ENCODE measurements around the gene PLCB1. TPM values are rescaled to one million over a fixed set of nuclear protein-coding genes. Genes with fewer than 3 reads are reported as not detected.

The PLCB1 gene
- total RNA-seq, 1 donor from 2014 or later, result 16.2 TPM

GRCh38 chr20:8778387-8778786 lies 646.3 kb downstream of the PLCB1 start:
- Mint-ChIP-seq H3K9me3 (ENCODE audit: low read depth) (peaks cover 3% of the 10 kb centered on the region), H3K36me3 (ENCODE audit: insufficient read depth) (peaks cover 7% of the 10 kb centered on the region), H3K4me1 (ENCODE audit: low read depth) (no peaks in the 10 kb centered on the region), H3K4me3 (ENCODE audit: low read depth) (no peak overlapping the region), H3K27ac (no peak overlapping the region), H3K27me3 (no peaks in the 10 kb centered on the region)
- TF ChIP-seq, protein P1, sequence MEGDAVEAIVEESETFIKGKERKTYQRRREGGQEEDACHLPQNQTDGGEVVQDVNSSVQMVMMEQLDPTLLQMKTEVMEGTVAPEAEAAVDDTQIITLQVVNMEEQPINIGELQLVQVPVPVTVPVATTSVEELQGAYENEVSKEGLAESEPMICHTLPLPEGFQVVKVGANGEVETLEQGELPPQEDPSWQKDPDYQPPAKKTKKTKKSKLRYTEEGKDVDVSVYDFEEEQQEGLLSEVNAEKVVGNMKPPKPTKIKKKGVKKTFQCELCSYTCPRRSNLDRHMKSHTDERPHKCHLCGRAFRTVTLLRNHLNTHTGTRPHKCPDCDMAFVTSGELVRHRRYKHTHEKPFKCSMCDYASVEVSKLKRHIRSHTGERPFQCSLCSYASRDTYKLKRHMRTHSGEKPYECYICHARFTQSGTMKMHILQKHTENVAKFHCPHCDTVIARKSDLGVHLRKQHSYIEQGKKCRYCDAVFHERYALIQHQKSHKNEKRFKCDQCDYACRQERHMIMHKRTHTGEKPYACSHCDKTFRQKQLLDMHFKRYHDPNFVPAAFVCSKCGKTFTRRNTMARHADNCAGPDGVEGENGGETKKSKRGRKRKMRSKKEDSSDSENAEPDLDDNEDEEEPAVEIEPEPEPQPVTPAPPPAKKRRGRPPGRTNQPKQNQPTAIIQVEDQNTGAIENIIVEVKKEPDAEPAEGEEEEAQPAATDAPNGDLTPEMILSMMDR (IDR thresholded peaks at IDR 0.05; ENCODE audit: unreplicated experiment), result no peak
- no peak for DNase-seq (ENCODE audit: low spot score, unreplicated experiment)

- TF ChIP-seq, protein P1 (IDR thresholded peaks at IDR 0.05; ENCODE audit: unreplicated experiment), result no peak
- H3K27me3 Mint-ChIP-seq, result no peaks in the 10 kb centered on the region
- H3K27ac Mint-ChIP-seq, result no peak overlapping the region
- H3K36me3 Mint-ChIP-seq (ENCODE audit: insufficient read depth), result peaks cover 7% of the 10 kb centered on the region
- DNase-seq (ENCODE audit: low spot score, unreplicated experiment), result no peak
- H3K9me3 Mint-ChIP-seq (ENCODE audit: low read depth), result peaks cover 3% of the 10 kb centered on the region
- H3K4me1 Mint-ChIP-seq (ENCODE audit: low read depth), result no peaks in the 10 kb centered on the region
- no peak overlapping the region for H3K4me3 Mint-ChIP-seq (ENCODE audit: low read depth)
Observed at GRCh38 chr20:8780915-8781314, 648.8 kb downstream of the PLCB1 start.

GRCh38 chr20:8782804-8783203 lies 650.7 kb downstream of the PLCB1 start:
- no peak overlapping the region for H3K27ac Mint-ChIP-seq
- no peak for DNase-seq (ENCODE audit: low spot score, unreplicated experiment)
- TF ChIP-seq, protein P1 (IDR thresholded peaks at IDR 0.05; ENCODE audit: unreplicated experiment), result no peak
- H3K9me3 Mint-ChIP-seq (ENCODE audit: low read depth), result peaks cover 3% of the 10 kb centered on the region
- H3K4me3 Mint-ChIP-seq (ENCODE audit: low read depth), result no peak overlapping the region
- peaks cover 2% of the 10 kb centered on the region for H3K36me3 Mint-ChIP-seq (ENCODE audit: insufficient read depth)
- H3K27me3 Mint-ChIP-seq, result no peaks in the 10 kb centered on the region
- no peaks in the 10 kb centered on the region for H3K4me1 Mint-ChIP-seq (ENCODE audit: low read depth)

- peaks cover 3% of the 10 kb centered on the region for H3K9me3 Mint-ChIP-seq (ENCODE audit: low read depth)
- no peak overlapping the region for H3K27ac Mint-ChIP-seq
- no peaks in the 10 kb centered on the region for H3K4me1 Mint-ChIP-seq (ENCODE audit: low read depth)
- TF ChIP-seq, protein P1 (IDR thresholded peaks at IDR 0.05; ENCODE audit: unreplicated experiment), result no peak
- no peak overlapping the region for H3K4me3 Mint-ChIP-seq (ENCODE audit: low read depth)
- H3K27me3 Mint-ChIP-seq, result no peaks in the 10 kb centered on the region
- no peak for DNase-seq (ENCODE audit: low spot score, unreplicated experiment)
- H3K36me3 Mint-ChIP-seq (ENCODE audit: insufficient read depth), result no peaks in the 10 kb centered on the region
Observed at GRCh38 chr20:8783734-8784133, 651.7 kb downstream of the PLCB1 start.

GRCh38 chr20:8786383-8786782 lies 654.3 kb downstream of the PLCB1 start:
- TF ChIP-seq, protein P1 (IDR thresholded peaks at IDR 0.05; ENCODE audit: unreplicated experiment), result no peak
- no peaks in the 10 kb centered on the region for H3K4me1 Mint-ChIP-seq (ENCODE audit: low read depth)
- DNase-seq (ENCODE audit: low spot score, unreplicated experiment), result no peak
- no peaks in the 10 kb centered on the region for H3K36me3 Mint-ChIP-seq (ENCODE audit: insufficient read depth)
- no peaks in the 10 kb centered on the region for H3K27me3 Mint-ChIP-seq
- H3K4me3 Mint-ChIP-seq (ENCODE audit: low read depth), result no peak overlapping the region
- peaks cover 2% of the 10 kb centered on the region for H3K9me3 Mint-ChIP-seq (ENCODE audit: low read depth)
- H3K27ac Mint-ChIP-seq, result no peak overlapping the region

Measured in progenitor cell of endocrine pancreas (in vitro differentiated cells).